HTR-8/SVneo (cell line): ENCODE results near the gene METTL21A.

Experiments
- DNase-seq: peaks from one replicate; pipeline ENCODE4 v3.0.0; 2011; ENCODE audit warnings: low spot score, mixed read lengths; ENCODE audit not compliant: insufficient read length
- FAIRE-seq: peaks from 2 replicates; lab custom pipeline; 2011; peaks lifted over from hg19 to GRCh38; lab: Jason Lieb, UNC

The METTL21A gene

DNA sequence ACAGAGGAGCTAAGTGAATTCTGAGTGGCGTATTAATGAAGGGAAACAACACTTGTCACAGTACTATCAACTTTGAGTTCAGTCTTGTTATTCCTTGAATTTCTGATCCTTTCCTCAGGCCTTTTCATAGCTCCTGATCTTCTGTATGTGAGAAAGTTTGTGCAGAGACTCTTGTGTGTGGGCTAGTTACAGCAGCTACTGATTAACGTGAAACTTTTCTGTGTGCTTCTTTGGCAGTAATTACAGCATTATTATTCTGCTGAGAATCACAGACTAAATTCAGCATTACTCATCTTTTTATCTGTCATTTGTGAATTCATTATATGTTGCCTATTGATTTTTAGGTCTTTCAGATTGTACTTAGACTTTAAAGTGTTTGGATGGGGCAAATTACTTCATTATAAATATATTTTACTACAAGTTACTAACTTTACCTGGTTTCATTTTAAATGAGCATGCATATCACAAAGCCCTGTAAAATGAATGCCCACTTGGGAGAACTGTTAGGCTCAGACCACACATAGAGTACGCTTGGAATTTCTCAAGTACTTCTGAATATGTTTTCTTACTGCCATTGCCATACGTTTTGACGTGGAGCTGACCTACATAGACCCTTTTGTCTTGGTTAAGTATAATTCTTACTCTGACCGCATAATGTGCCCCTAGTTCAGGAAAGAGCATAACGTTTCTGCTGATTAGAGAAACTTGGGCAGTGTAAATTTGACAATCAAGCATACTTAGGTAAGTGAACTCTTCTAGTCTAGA, 59.3 kb downstream of the METTL21A start:
- FAIRE-seq = no peak
- DNase-seq = no peak
